D721Med (cell line): ENCODE data around the gene GRXCR1.

ENCODE experiments used
- DNase-seq: peaks from one replicate; pipeline ENCODE4 v3.0.0; 2011; ENCODE audit warnings: low spot score; ENCODE audit not compliant: insufficient read length
- FAIRE-seq: peaks from 2 replicates; lab custom pipeline; 2011; peaks lifted over from hg19 to GRCh38; lab: Jason Lieb, UNC
- TF ChIP-seq, protein P1 (sequence below): IDR thresholded peaks from 2 replicates; pipeline ENCODE4 v1.5.1; 2012; ENCODE audit warnings: mild to moderate bottlenecking, control low read depth; ENCODE audit not compliant: insufficient read depth; ENCODE audit errors: missing control alignments

GRXCR1 gene

DNA sequence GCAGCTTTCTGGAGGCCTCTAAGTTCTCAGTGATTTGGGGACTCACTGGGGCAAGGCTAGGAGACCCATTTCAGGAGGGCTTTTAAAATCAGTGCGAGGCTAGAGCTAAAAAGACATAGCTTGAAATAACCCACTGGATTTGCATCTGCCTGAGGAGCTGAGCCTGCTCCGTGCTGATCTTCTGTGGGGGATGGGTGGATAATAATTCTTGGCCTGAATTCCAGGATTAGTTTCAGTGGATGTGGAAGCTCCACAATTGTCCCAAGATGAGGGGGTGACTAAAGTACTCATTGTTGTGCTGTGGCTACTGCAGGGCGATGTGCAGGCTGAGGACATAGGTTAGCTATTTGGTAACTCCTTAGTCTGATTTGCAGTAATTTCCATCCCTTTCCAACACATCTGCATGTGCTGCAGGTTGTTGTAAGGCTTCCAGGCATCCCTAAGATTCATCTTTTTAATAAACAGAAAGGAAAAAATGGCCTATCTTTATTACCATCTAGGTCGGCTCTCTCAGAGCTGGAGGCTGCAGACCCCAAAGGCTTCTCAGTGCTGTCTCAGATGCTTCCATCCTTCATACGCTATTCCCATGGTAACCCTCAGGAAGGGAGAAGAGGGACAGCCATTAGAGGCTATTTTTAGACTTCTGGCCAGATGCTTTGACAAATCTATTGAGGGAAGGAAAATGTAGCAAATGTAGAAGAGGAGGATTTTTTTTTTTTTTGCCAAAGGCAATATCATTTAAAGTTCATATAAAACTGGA lies 63.4 kb downstream of the GRXCR1 start:
- FAIRE-seq (no peak), DNase-seq (no peak)
- TF ChIP-seq, protein P1, sequence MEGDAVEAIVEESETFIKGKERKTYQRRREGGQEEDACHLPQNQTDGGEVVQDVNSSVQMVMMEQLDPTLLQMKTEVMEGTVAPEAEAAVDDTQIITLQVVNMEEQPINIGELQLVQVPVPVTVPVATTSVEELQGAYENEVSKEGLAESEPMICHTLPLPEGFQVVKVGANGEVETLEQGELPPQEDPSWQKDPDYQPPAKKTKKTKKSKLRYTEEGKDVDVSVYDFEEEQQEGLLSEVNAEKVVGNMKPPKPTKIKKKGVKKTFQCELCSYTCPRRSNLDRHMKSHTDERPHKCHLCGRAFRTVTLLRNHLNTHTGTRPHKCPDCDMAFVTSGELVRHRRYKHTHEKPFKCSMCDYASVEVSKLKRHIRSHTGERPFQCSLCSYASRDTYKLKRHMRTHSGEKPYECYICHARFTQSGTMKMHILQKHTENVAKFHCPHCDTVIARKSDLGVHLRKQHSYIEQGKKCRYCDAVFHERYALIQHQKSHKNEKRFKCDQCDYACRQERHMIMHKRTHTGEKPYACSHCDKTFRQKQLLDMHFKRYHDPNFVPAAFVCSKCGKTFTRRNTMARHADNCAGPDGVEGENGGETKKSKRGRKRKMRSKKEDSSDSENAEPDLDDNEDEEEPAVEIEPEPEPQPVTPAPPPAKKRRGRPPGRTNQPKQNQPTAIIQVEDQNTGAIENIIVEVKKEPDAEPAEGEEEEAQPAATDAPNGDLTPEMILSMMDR: no peak

DNA sequence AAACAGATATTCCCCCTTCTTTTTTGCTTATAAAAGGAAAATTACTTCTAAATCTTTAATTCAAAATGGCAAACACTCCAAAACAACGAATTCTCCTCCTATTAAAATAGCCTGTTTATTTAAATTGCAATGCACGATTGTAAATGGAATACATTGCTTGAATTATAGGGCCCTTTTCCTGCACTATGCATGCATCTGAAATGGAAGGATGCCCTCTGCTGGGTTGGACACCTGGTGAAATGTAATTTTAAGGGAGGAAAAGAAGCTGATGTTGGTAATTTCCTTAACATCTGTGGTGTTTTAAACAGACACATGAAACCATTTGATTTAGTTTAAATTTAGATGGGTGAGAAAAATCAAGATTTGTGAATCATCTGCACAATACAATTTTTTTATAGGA lies 72.8 kb downstream of the GRXCR1 start:
- DNase-seq (no peak), FAIRE-seq (no peak)
- TF ChIP-seq, protein P1: peak; percentile 67

DNA sequence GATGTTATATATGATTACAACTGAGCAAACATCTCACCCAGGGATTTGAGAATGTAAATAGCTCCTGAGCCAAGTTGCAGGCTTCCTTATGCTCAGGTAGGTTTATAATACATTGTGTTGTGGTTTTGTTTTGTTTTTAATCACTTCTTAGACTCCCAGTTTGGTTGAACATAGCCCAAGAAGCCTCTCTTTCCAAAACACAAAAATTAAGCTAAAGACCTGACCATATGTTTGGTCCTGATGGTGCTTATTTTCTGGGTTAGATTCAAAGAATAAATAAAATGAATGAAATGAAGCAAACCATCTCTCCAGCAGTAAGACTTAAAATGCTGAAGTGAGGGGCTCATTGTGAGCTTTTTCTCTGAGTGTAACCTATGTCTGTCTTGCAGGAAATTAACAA lies 93.5 kb downstream of the GRXCR1 start:
- DNase-seq (no peak), FAIRE-seq (no peak)
- TF ChIP-seq, protein P1: no peak

DNA sequence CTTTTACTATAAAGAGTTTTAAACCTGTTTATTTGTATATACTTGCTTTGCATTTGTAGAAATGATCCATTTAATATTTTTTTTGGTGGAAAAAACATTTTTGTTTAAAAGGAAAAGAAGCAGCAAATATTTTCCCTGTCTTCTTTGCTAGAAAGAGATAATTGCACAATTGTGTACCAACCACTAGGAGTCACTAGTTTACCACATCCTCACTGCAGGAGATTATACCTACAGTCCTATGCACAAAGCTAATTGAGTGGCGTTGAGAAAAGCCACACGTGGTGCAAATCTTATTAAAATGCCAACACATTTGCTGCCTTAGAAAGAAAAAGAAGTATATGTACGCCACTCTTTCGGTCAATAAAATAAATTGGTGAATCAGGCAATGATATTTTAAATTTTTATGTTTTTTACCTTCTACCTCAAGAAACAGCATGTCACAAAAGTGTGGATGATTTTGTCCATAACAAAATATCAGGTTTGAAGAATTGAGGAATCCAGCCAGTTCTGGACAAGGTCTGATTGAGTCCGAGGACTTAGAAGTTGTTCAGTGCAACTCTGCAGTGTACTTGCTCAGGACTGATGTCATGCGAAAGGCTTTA lies 102.9 kb downstream of the GRXCR1 start:
- TF ChIP-seq, protein P1: peak; percentile 95
- FAIRE-seq (peak; percentile 84), DNase-seq (peak; percentile 22)

DNA sequence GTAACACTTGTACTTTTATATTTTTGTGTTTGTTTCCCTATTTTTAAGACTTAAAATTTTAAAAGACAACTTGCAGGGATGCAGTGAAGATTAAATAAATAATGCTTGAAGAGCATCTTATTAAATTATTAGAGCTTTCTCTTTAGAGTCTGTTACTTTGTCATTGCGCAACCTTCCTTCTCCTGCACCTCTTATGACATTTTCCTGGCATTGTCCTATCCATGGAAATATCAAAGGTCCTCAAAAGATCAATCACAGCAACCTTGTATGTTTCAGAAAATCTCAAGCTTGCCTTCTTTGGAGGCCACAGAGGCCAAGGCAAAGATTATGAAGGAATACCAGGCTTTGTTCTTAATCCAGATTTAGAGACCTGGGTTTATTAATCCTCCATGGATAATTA lies 116.3 kb downstream of the GRXCR1 start:
- FAIRE-seq: peak; percentile 16
- TF ChIP-seq, protein P1: no peak
- no peak for DNase-seq

DNA sequence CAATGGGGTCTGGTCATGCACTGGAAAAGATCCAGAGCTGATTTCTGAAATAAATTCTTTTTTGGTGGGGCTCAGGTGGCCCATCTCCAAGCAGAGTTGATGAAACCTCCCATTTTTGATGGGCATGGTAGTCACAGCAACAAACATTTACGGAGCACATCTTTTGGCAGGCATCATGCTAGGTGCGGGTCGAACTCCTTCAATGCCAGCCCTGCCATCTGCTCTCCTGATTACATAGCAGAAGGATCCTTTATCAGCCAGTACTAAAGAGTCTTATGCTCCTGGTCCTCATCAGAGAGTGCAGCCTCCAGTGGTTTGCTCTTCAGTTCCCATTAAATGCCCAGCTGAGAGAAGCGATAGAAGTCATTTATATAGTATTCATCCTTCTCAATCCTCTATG lies 121.7 kb downstream of the GRXCR1 start:
- TF ChIP-seq, protein P1: no peak
- FAIRE-seq: no peak
- DNase-seq: no peak

DNA sequence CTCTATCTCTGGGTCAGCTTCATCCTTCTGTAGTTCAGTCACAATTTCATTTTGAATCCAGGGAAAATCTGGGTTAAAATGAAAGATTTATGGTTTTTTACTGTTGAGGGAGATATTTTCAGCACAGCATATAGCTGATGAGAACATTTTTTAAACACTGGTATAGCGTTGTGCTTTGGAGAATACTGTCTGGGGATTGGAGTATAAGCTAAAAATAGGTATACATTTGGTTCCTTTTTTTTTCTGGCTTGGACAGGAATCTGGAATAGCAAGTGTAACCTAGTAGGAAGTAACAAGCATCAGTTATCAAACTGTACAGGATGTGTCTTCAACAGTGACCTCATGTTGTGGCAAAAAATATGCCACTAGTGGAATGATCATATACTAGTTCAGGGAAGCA lies 149.1 kb downstream of the GRXCR1 start:
- no peak for DNase-seq
- TF ChIP-seq, protein P1: no peak
- no peak for FAIRE-seq
